Neuronal stem cell (in vitro differentiated cells): Measurements from ENCODE around the gene C2orf81.
"Not testable (repeated sequence)": the region's sequence is repeated elsewhere in the genome, so short reads cannot be mapped to it uniquely, and the experiment has no call there.

Experiments
- DNase-seq: peaks from one replicate; pipeline ENCODE4 v3.0.0-alpha.2; 2013; ENCODE audit warnings: low spot score
- H2AFZ ChIP-seq: one replicate; pipeline ENCODE4 v1.6.1; 2013; ENCODE audit warnings: mild to moderate bottlenecking, low read length, inconsistent platforms
- H2AK5ac ChIP-seq: 2 replicates; pipeline ENCODE4 v1.6.1; 2013; ENCODE audit warnings: low read depth, mild to moderate bottlenecking, inconsistent platforms, low read length, moderate library complexity, mixed read lengths
- H2BK120ac ChIP-seq: 2 replicates; pipeline ENCODE4 v1.6.1; 2013; ENCODE audit warnings: low read depth, mild to moderate bottlenecking, inconsistent platforms, low read length, moderate library complexity, mixed read lengths
- H2BK12ac ChIP-seq: one replicate; pipeline ENCODE4 v1.6.1; 2013; ENCODE audit warnings: low read length, inconsistent platforms
- H2BK15ac ChIP-seq: 2 replicates; pipeline ENCODE4 v1.6.1; 2013; ENCODE audit warnings: mild to moderate bottlenecking, low read length, inconsistent platforms, mixed read lengths
- H2BK5ac ChIP-seq: one replicate; pipeline ENCODE4 v1.6.1; 2013; ENCODE audit warnings: inconsistent platforms, mild to moderate bottlenecking, low read length, moderate library complexity
- H3K14ac ChIP-seq: one replicate; pipeline ENCODE4 v1.6.1; 2013; ENCODE audit warnings: low read length, inconsistent platforms
- H3K18ac ChIP-seq: 2 replicates; pipeline ENCODE4 v1.6.1; 2013; ENCODE audit warnings: low read length, inconsistent platforms
- H3K23ac ChIP-seq: 2 replicates; pipeline ENCODE4 v1.6.1; 2013; ENCODE audit warnings: low read depth, mild to moderate bottlenecking, mixed read lengths, low read length, inconsistent platforms; ENCODE audit not compliant: poor library complexity
- H3K27ac ChIP-seq: replicated peaks from 3 replicates; pipeline ENCODE4 v1.5.1; 2013; ENCODE audit warnings: low read length, inconsistent platforms
- H3K27me3 ChIP-seq, 3 experiments: 2 replicates each; pipeline ENCODE4 v1.6.1; 2013; ENCODE audit warnings: low read length in 3 of 3, mild to moderate bottlenecking in 2 of 3, inconsistent platforms in 1 of 3, low read depth in 1 of 3, mixed read lengths in 1 of 3, moderate library complexity in 1 of 3; ENCODE audit not compliant: control insufficient read depth in 3 of 3, insufficient read depth in 3 of 3
- H3K36me3 ChIP-seq, 2 donors: replicated peaks in 1 of 2; 2 replicates each; pipeline ENCODE4 v1.6.1; 2013; ENCODE audit warnings: low read length in 2 of 2; ENCODE audit not compliant: control insufficient read depth in 2 of 2, insufficient read depth in 2 of 2
- H3K4ac ChIP-seq: 2 replicates; pipeline ENCODE4 v1.6.1; 2013; ENCODE audit warnings: inconsistent platforms, mild to moderate bottlenecking, low read length, moderate library complexity
- H3K4me1 ChIP-seq, 2 donors: 1 replicate in 1 of 2; 2 replicates in 1 of 2; pipeline ENCODE4 v1.6.1; 2013; ENCODE audit warnings: low read length in 2 of 2, low read depth in 1 of 2; ENCODE audit not compliant: control insufficient read depth in 2 of 2, insufficient read depth in 1 of 2
- H3K4me2 ChIP-seq: one replicate; pipeline ENCODE4 v1.6.1; 2013; ENCODE audit warnings: mild to moderate bottlenecking, low read length, inconsistent platforms; ENCODE audit not compliant: insufficient read depth, poor library complexity, severe bottlenecking
- H3K4me3 ChIP-seq, 2 donors: 2 replicates each; pipeline ENCODE4 v1.5.1; 2013; ENCODE audit warnings: low read length in 2 of 2, mild to moderate bottlenecking in 2 of 2, inconsistent platforms in 1 of 2, moderate library complexity in 1 of 2
- H3K79me1 ChIP-seq: one replicate; pipeline ENCODE4 v1.6.1; 2013; ENCODE audit warnings: low read depth, mild to moderate bottlenecking, inconsistent platforms, low read length, moderate library complexity
- H3K9ac ChIP-seq: one replicate; pipeline ENCODE4 v1.6.1; 2013; ENCODE audit warnings: mild to moderate bottlenecking, low read depth, low read length, inconsistent platforms; ENCODE audit not compliant: poor library complexity
- H3K9me3 ChIP-seq, 2 donors: replicated peaks in 1 of 2; 2 replicates each; pipeline versions ENCODE3 to v1.6.1; 2013; ENCODE audit warnings: low read length in 2 of 2, mild to moderate bottlenecking in 2 of 2, inconsistent platforms in 1 of 2, low read depth in 1 of 2, mixed read lengths in 1 of 2, moderate library complexity in 1 of 2; ENCODE audit not compliant: control insufficient read depth in 2 of 2, insufficient read depth in 1 of 2
- H4K8ac ChIP-seq: one replicate; pipeline ENCODE4 v1.6.1; 2013; ENCODE audit warnings: low read depth, mild to moderate bottlenecking, inconsistent platforms, low read length, moderate library complexity
- H4K91ac ChIP-seq: one replicate; pipeline ENCODE4 v1.6.1; 2013; ENCODE audit warnings: low read length, low read depth, mild to moderate bottlenecking, inconsistent platforms; ENCODE audit not compliant: poor library complexity
- WGBS, 2 donors: extraction: QIAGEN DNeasy Blood & Tissue Kit; methylation state at CpG; one replicate each; pipeline ENCODE4 v1.1.7; 2013; ENCODE audit warnings: missing lambda C conversion rate in 2 of 2, mixed read lengths in 1 of 2; ENCODE audit not compliant: insufficient read length in 2 of 2, insufficient replicate concordance in 1 of 2; ENCODE audit errors: extremely low coverage in 2 of 2; 5-methylcytosine and 5-hydroxymethylcytosine counted together

C2orf81 gene

GRCh38 chr2:74462054-74462785, 40.8 kb upstream of the C2orf81 start:
- no peak overlapping the region for H3K4me2 ChIP-seq
- no peak overlapping the region for H2BK12ac ChIP-seq
- no peak overlapping the region for H2BK5ac ChIP-seq
- no peak for DNase-seq
- H3K27ac ChIP-seq, result no peak overlapping the region
- no peak overlapping the region for H3K14ac ChIP-seq
- peak overlapping the region in 1 of 2 donors; percentile 49 for H3K4me3 ChIP-seq
- no peak overlapping the region for H4K91ac ChIP-seq
- no peak overlapping the region for H2BK120ac ChIP-seq
- no peaks in the 10 kb centered on the region for H3K27me3 ChIP-seq
- no peak overlapping the region for H3K9ac ChIP-seq
- H2AK5ac ChIP-seq, result no peak overlapping the region
- H3K4ac ChIP-seq, result no peak overlapping the region
- H3K4me1 ChIP-seq, result peaks cover 9 to 10% of the 10 kb centered on the region in 2 donors
- no peak overlapping the region for H2AFZ ChIP-seq
- peaks cover 24 to 40% of the 10 kb centered on the region in 2 donors for H3K36me3 ChIP-seq
- H3K23ac ChIP-seq, result peak overlapping the region; percentile 66
- no peak overlapping the region for H3K18ac ChIP-seq
- no peak overlapping the region for H2BK15ac ChIP-seq
- peaks cover 13% of the 10 kb centered on the region for H3K79me1 ChIP-seq
- H4K8ac ChIP-seq, result no peak overlapping the region
- WGBS, 2 donors, result no CpG with 5 or more reads among the region's 20 CpGs
- H3K9me3 ChIP-seq, result no peaks in the 10 kb centered on the region

- H3K23ac ChIP-seq, result peak overlapping the region; percentile 95
- no peak overlapping the region for H2BK15ac ChIP-seq
- no peak overlapping the region for H2BK120ac ChIP-seq
- no peaks in the 10 kb centered on the region for H3K27me3 ChIP-seq
- H2AK5ac ChIP-seq, result no peak overlapping the region
- no peak for DNase-seq
- H2AFZ ChIP-seq, result no peak overlapping the region
- H3K14ac ChIP-seq, result no peak overlapping the region
- H3K4ac ChIP-seq, result no peak overlapping the region
- H3K36me3 ChIP-seq, result peaks cover 24 to 40% of the 10 kb centered on the region in 2 donors
- H3K27ac ChIP-seq, result no peak overlapping the region
- no peak overlapping the region for H3K18ac ChIP-seq
- peaks cover 13% of the 10 kb centered on the region for H3K79me1 ChIP-seq
- H2BK12ac ChIP-seq, result no peak overlapping the region
- no peak overlapping the region for H3K9ac ChIP-seq
- no CpG with 5 or more reads among the region's 27 CpGs for WGBS, 2 donors
- H3K4me3 ChIP-seq, result peak overlapping the region in 1 of 2 donors; percentile 49
- H2BK5ac ChIP-seq, result no peak overlapping the region
- peaks cover 9 to 16% of the 10 kb centered on the region in 2 donors for H3K4me1 ChIP-seq
- no peak overlapping the region for H3K4me2 ChIP-seq
- H4K8ac ChIP-seq, result no peak overlapping the region
- no peaks in the 10 kb centered on the region for H3K9me3 ChIP-seq
- H4K91ac ChIP-seq, result no peak overlapping the region
Measured at GRCh38 chr2:74461187-74462053, 40.0 kb upstream of the C2orf81 start.

DNA sequence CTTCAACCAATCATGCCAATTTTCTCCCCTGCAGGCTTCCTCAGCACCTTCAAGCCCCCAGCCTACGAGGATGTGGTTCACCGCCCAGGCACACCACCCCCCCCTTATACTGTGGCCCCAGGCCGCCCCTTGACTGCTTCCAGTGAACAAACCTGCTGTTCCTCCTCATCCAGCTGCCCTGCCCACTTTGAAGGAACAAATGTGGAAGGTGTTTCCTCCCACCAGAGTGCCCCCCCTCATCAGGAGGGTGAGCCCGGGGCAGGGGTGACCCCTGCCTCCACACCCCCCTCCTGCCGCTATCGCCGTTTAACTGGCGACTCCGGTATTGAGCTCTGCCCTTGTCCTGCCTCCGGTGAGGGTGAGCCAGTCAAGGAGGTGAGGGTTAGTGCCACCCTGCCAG, 38.8 kb upstream of the C2orf81 start:
- H3K4me2 ChIP-seq, H3K23ac ChIP-seq, H3K14ac ChIP-seq, H3K27ac ChIP-seq, H2AK5ac ChIP-seq, H2BK12ac ChIP-seq, H4K91ac ChIP-seq, H2BK5ac ChIP-seq, H3K27me3 ChIP-seq, H3K4me3 ChIP-seq, H3K9ac ChIP-seq, H3K18ac ChIP-seq, H4K8ac ChIP-seq, H2BK15ac ChIP-seq, DNase-seq, H3K9me3 ChIP-seq, H3K4ac ChIP-seq, H2AFZ ChIP-seq, H2BK120ac ChIP-seq: not testable (repeated sequence)
- Histone ChIP-seq H3K36me3 (peaks cover 24 to 43% of the 10 kb centered on the region in 2 donors), H3K4me1 (peaks cover 10 to 22% of the 10 kb centered on the region in 2 donors), H3K79me1 (peaks cover 15% of the 10 kb centered on the region)
- WGBS, 2 donors, result no CpG with 5 or more reads among the region's 10 CpGs
